Measurements from ENCODE around the gene SETD3. TPM values are rescaled to one million over a fixed set of nuclear protein-coding genes. Genes with fewer than 3 reads are reported as not detected.

The SETD3 gene
- total RNA-seq, 2 experiments from 2014 or later = 54.3 to 56.8 TPM

DNA sequence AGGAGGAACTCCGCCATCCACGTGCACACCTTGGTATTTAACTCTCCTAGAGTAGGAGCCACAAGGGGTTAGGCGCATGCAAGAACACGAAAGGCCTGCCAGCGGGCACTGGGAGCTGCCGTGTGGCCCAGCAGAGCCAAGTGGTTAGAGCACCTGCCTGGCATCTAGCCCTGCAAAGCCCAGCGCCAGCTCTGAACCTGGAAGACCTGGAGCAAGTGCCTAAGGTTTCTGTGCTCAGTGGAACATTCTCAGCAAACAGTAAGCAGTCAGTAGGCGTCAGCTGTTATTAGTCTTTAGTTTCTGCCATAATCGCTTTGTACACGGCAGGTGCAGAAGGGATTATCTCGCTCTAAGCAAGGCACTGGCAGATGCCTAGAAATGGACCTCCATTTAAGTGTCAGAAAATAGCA lies 55.4 kb downstream of the SETD3 start:
- no peak overlapping the region for H3K4me3 Mint-ChIP-seq
- no peaks in the 10 kb centered on the region for H3K27me3 Mint-ChIP-seq
- intact Hi-C loops (cut with micrococcal nuclease) = no loop called here
- no peak overlapping the region for H3K27ac Mint-ChIP-seq
- H3K36me3 Mint-ChIP-seq = peaks cover 24% of the 10 kb centered on the region
- H3K4me1 Mint-ChIP-seq (ENCODE audit: low read depth) = peaks cover 8% of the 10 kb centered on the region
- ChIA-PET POLR2A (no interaction called here), CTCF (interaction anchor here (1.0 to 20.4 kb wide), 2 partner anchors 9 to 30 kb away, joined by 3 to 401 read pairs; no protein-coding TSS in a partner anchor)
- DNase-seq = no peak
- peaks cover 8% of the 10 kb centered on the region for H3K9me3 Mint-ChIP-seq

DNA sequence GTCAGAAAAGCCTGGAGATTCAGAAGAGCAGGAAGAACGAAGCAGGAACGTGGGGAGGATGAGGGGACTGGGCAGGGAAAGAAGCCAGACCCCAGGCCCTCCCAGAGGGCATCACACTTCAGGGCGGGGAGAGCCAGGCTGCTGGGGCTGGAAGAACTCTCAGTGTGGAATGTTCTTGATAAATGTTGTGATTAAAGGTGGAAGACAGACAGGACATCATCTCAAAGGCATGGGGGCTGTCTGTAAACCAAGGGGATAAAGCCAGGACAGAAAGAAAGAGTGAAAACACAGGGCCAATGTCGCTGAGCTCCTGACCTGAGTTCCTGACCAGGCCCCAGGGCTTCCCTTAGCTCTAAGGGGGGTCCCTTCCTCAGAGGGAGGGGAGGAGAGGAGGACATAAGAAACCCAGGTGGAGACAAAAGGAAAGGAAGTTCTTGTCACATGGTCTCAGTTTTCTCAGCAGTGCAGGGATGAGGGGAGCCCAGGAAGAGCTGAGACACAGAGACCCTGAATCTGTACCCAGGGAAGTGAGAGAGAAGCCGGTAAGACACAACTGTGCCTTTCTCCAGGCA lies 56.3 kb downstream of the SETD3 start:
- peaks cover 6% of the 10 kb centered on the region for H3K9me3 Mint-ChIP-seq
- H3K27me3 Mint-ChIP-seq = no peaks in the 10 kb centered on the region
- peaks cover 20% of the 10 kb centered on the region for H3K36me3 Mint-ChIP-seq
- DNase-seq = no peak
- POLR2A ChIA-PET = no interaction called here
- intact Hi-C loops (cut with micrococcal nuclease) = no loop called here
- no peak overlapping the region for H3K27ac Mint-ChIP-seq
- H3K4me1 Mint-ChIP-seq (ENCODE audit: low read depth) = peaks cover 8% of the 10 kb centered on the region
- H3K4me3 Mint-ChIP-seq = no peak overlapping the region
- CTCF ChIA-PET = interaction anchor here (0.9 to 20.4 kb wide), 2 partner anchors 8 to 29 kb away, joined by 4 to 401 read pairs; no protein-coding TSS in a partner anchor

DNA sequence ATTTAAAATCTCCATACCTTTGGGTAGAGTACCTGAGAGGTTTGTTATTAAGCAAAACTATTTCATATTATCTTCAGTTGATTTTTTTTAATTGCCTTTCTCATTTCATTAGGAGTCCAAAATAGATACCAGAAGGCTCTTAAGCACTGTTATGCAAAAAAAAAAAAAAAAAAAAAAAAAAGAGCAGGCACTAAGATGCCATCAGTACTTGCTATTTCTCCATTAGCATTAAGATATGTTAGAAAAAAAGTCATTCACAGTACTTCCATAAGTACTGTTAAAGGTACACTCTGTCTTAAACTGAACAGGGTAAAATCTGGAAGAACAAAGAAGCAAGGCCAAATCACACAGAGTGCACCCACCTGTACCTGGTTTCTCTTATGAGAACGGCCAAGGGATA lies 57.2 kb downstream of the SETD3 start:
- Mint-ChIP-seq H3K27me3 (no peaks in the 10 kb centered on the region), H3K4me1 (ENCODE audit: low read depth) (peaks cover 8% of the 10 kb centered on the region), H3K27ac (no peak overlapping the region), H3K4me3 (no peak overlapping the region), H3K9me3 (no peaks in the 10 kb centered on the region), H3K36me3 (peaks cover 10% of the 10 kb centered on the region)
- no peak for DNase-seq
- POLR2A ChIA-PET = no interaction called here
- CTCF ChIA-PET = interaction anchor here (0.9 to 20.4 kb wide), 2 partner anchors 7 to 28 kb away, joined by 4 to 401 read pairs; no protein-coding TSS in a partner anchor
- intact Hi-C loops (cut with micrococcal nuclease) = no loop called here

DNA sequence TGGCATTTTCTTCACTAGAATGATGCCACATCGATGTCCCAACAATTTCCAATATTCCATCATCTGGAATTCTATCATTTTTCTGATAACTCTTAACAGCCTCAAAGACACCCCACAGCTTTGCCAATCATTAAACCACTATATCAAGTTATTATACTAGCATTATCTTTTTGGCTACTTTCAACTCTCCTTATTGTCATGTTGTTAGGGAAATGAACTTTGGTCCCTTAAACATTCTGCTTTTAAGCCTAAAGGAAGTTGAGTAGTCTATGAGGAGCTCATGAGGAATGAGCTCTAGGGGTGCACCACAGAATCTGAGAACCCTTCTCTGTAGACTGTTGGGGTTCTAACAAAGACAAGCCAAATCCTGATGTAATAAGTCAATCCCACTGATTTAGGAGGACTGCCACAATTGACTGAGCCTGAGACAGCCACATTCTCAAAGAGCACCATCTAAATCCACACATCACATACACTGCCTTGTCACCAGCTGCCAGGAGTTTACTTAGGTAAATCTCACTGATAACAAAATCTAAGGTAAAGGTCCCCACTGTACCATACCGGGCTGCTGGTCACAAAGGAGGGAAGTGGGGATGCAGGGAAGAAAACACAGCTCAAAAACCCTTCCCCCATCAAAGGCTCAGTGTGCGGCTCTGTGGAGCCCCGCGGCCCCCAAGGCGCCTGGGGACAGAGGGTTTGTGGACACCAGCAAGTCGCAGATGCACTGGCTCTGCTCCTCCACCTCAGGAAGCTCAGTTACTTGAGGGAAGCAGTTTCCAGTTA lies 58.2 kb downstream of the SETD3 start:
- no peaks in the 10 kb centered on the region for H3K9me3 Mint-ChIP-seq
- no peak for DNase-seq
- no peaks in the 10 kb centered on the region for H3K27me3 Mint-ChIP-seq
- intact Hi-C loops (cut with micrococcal nuclease) = no loop called here
- peaks cover 9% of the 10 kb centered on the region for H3K4me1 Mint-ChIP-seq (ENCODE audit: low read depth)
- CTCF ChIA-PET = interaction anchor here (0.9 to 20.4 kb wide), 2 partner anchors 27 to 103 kb away, joined by 3 to 401 read pairs; no protein-coding TSS in a partner anchor
- H3K27ac Mint-ChIP-seq = no peak overlapping the region
- POLR2A ChIA-PET = no interaction called here
- no peak overlapping the region for H3K4me3 Mint-ChIP-seq
- H3K36me3 Mint-ChIP-seq = peaks cover 1% of the 10 kb centered on the region

DNA sequence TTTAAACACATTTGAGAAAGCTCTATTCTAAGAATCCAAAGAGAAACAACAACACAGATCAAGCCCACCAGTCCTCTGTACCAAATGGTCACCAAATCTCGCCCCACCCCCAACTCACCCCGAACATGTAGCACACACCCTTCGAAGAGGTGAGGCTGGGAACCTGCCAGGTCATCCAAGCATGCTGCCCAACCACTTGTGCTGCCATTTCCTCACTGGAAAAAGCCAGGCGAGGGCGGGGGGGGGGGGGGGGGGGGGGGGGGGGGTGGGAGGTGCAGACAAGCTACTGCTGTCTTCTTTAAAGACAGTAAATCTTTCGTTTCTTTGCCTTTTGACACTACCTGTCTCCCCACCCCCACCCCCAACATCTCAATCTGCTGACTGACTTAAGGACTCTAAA lies 59.9 kb downstream of the SETD3 start:
- no peaks in the 10 kb centered on the region for H3K36me3 Mint-ChIP-seq
- CTCF ChIA-PET = interaction anchor here (1.6 to 20.4 kb wide), 2 partner anchors 25 to 101 kb away, joined by 4 to 401 read pairs; no protein-coding TSS in a partner anchor
- no peaks in the 10 kb centered on the region for H3K27me3 Mint-ChIP-seq
- no peaks in the 10 kb centered on the region for H3K9me3 Mint-ChIP-seq
- no peak overlapping the region for H3K27ac Mint-ChIP-seq
- peaks cover 4% of the 10 kb centered on the region for H3K4me1 Mint-ChIP-seq (ENCODE audit: low read depth)
- intact Hi-C loops (cut with micrococcal nuclease) = no loop called here
- no peak for DNase-seq
- POLR2A ChIA-PET = no interaction called here
- no peak overlapping the region for H3K4me3 Mint-ChIP-seq

DNA sequence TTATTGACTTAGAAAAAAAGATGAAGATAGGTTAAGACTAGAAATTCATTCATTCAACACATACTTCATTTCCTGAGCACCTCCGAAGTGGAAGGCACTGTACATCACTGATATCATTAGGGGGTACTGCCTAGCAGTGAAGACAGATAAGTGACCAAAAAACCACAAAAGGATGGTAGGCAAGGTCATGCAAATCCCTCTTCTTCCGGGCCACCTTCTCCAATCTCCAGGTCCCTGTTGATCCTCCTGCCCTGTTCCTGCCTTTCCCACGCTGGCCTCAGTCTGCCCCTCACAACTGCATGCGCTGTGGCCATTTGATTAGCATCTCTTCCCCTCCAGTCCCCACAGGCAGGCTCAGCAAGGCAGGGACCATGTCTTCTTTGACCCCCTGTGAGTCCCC lies 60.8 kb downstream of the SETD3 start:
- no peaks in the 10 kb centered on the region for H3K36me3 Mint-ChIP-seq
- no peak overlapping the region for H3K27ac Mint-ChIP-seq
- H3K4me3 Mint-ChIP-seq = no peak overlapping the region
- peaks cover 8% of the 10 kb centered on the region for H3K4me1 Mint-ChIP-seq (ENCODE audit: low read depth)
- H3K9me3 Mint-ChIP-seq = no peaks in the 10 kb centered on the region
- intact Hi-C loops (cut with micrococcal nuclease) = loop anchor here (10.0 kb wide), 1 partner anchor 225 kb away; no protein-coding TSS in a partner anchor
- POLR2A ChIA-PET = no interaction called here
- H3K27me3 Mint-ChIP-seq = no peaks in the 10 kb centered on the region
- no peak for DNase-seq
- CTCF ChIA-PET = interaction anchor here (1.6 to 20.4 kb wide), 2 partner anchors 24 to 100 kb away, joined by 4 to 401 read pairs; no protein-coding TSS in a partner anchor

DNA sequence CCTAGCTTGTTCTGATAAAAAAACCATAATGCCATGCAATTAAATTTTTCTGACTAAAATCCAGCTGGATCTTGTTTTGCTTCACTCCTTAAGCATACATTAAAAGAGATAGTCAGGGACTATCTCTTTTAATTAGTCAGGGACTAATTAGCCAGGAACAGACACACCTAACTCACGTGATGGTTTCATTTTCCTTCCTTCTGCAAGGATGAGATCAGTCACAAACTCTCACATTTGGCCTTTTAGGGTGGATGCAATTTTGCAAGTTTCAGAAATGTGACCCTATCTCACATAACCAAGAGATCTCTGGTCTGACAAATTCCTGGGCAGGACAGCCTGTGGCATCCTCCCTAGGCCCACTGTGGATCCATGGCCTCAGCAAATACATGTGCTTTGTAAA lies 62.4 kb downstream of the SETD3 start:
- Mint-ChIP-seq H3K27ac (no peak overlapping the region), H3K4me1 (ENCODE audit: low read depth) (peaks cover 13% of the 10 kb centered on the region), H3K27me3 (no peaks in the 10 kb centered on the region), H3K9me3 (no peaks in the 10 kb centered on the region), H3K36me3 (peaks cover 5% of the 10 kb centered on the region), H3K4me3 (no peak overlapping the region)
- ChIA-PET CTCF (interaction anchor here (6.6 to 20.4 kb wide), 2 partner anchors 23 to 98 kb away, joined by 62 to 401 read pairs; no protein-coding TSS in a partner anchor), POLR2A (no interaction called here)
- intact Hi-C loops (cut with micrococcal nuclease) = loop anchor here (10.0 kb wide), 1 partner anchor 223 kb away; no protein-coding TSS in a partner anchor
- no peak for DNase-seq

DNA sequence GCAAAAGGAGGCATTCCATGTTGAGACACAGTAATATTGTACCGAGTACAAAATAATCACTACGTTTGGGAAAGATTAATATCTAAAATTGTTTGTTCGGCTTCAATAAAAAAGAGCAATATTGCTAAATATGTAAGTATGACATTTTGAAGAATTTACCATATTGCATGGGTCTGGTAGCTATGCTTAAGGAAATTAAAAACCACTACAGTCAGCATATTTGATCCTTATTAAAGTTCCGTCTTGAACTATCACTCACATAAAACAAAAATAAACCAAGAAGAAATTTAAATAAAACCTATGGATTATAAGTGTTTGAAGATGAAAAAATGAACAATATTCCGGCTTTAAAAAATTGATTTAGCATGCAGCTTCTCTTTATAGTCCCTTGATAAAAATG lies 63.8 kb downstream of the SETD3 start:
- H3K4me1 Mint-ChIP-seq (ENCODE audit: low read depth) = peaks cover 26% of the 10 kb centered on the region
- ChIA-PET POLR2A (no interaction called here), CTCF (interaction anchor here (1.0 to 20.4 kb wide), 9 partner anchors 10 to 149 kb away, joined by 3 to 401 read pairs (median 7); partner anchors contain the start of genes CCNK and SETD3)
- H3K27me3 Mint-ChIP-seq = no peaks in the 10 kb centered on the region
- H3K36me3 Mint-ChIP-seq = peaks cover 8% of the 10 kb centered on the region
- no peak overlapping the region for H3K27ac Mint-ChIP-seq
- no peak for DNase-seq
- intact Hi-C loops (cut with micrococcal nuclease) = loop anchor here (10.0 kb wide), 1 partner anchor 222 kb away; no protein-coding TSS in a partner anchor
- H3K9me3 Mint-ChIP-seq = no peaks in the 10 kb centered on the region
- H3K4me3 Mint-ChIP-seq = no peak overlapping the region

DNA sequence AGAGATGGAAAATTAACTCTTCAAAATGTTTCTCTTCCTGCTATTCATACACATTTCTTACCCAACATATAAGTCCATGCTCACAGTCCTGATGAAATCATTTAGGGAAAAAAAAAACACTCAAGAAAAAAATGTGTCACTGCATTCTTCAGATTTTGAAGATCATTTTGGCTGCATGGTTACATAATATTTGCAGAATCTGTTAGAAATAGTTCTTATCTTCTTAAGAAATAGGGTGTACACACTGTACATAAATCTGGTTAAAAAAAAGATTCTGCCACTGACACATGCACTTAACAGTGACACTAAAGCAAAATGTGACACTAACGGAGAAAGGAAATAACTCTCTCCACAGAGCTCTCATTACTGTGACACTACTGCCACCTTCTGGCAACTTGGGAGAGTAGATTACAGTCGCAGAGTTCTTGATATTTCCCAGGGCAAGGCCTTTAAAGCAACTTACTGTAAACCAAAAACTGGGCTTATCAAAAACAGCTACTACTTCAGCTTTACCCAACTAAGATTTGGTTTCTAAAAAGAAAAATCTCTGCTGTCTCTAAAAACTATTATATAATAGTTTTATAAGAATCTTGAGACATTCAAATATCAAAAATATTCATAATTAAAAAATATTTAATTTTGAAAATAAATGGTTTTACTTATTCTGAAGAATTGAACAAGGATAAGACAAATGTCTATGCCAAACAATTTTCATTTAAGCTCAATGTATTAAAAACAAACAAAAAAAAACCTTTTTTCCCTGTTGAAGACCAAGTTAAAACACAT lies 65.0 kb downstream of the SETD3 start:
- Mint-ChIP-seq H3K27ac (no peak overlapping the region), H3K9me3 (no peaks in the 10 kb centered on the region), H3K4me3 (no peak overlapping the region), H3K4me1 (ENCODE audit: low read depth) (peaks cover 28% of the 10 kb centered on the region), H3K36me3 (peaks cover 11% of the 10 kb centered on the region), H3K27me3 (no peaks in the 10 kb centered on the region)
- DNase-seq = peak; percentile 70
- intact Hi-C loops (cut with micrococcal nuclease) = loop anchor here (1.0 to 10.0 kb wide), 4 partner anchors 22 to 221 kb away; no protein-coding TSS in a partner anchor
- CTCF ChIA-PET = interaction anchor here (0.6 to 20.4 kb wide), 38 partner anchors 8 to 1438 kb away, joined by 3 to 401 read pairs (median 3); partner anchors contain the start of genes BCL11B, CCNK and SETD3
- POLR2A ChIA-PET = interaction anchor here (0.6 to 1.5 kb wide), 3 partner anchors 14 to 126 kb away, joined by 3 read pairs; no protein-coding TSS in a partner anchor

DNA sequence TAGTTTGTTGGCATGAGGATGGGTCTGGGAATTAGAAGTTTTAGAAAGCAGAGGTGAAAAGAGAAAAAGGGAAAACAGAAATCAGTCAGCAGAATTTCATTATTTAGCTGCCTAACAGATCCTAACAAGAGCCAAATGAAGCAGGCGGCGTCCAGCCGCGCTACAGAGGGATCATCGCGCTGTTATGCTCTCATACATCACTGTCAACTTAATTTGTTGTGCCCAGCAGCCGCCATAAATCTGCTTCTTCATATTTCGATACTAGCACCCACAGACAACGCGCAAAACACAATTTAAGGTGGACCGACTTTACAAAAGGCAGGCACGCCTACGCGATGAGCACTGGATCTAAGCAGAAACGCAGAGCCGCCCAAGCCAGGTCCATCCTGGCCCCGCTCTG lies 66.7 kb downstream of the SETD3 start:
- ChIA-PET CTCF (interaction anchor here (1.7 to 20.4 kb wide), 3 partner anchors 18 to 94 kb away, joined by 5 to 401 read pairs (median 62); no protein-coding TSS in a partner anchor), POLR2A (no interaction called here)
- H3K4me3 Mint-ChIP-seq = no peak overlapping the region
- H3K9me3 Mint-ChIP-seq = no peaks in the 10 kb centered on the region
- peaks cover 19% of the 10 kb centered on the region for H3K36me3 Mint-ChIP-seq
- H3K27ac Mint-ChIP-seq = no peak overlapping the region
- H3K4me1 Mint-ChIP-seq (ENCODE audit: low read depth) = peaks cover 28% of the 10 kb centered on the region
- no peak for DNase-seq
- intact Hi-C loops (cut with micrococcal nuclease) = loop anchor here (5.0 to 10.0 kb wide), 2 partner anchors 137 to 219 kb away; no protein-coding TSS in a partner anchor
- H3K27me3 Mint-ChIP-seq = no peaks in the 10 kb centered on the region

DNA sequence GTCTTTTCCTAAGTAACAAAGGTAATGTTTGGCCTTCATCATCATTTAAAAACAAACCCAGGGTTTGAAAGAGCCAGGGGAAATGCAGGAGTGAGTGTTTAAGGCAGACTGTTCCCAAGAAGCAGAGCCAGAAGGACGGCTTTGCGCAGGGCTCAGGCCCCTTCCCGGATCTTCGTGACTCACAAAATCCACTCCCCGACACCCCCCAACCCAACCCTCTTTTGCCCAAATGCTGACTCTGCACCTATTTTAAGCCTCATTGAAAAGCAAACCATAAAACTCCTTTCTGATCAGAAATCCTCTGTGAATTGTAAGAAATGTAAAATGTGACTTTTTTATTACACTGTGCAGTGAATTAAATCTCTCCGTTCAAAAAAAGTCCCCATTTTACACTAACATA lies 67.5 kb downstream of the SETD3 start:
- no peaks in the 10 kb centered on the region for H3K27me3 Mint-ChIP-seq
- no peak for DNase-seq
- H3K4me1 Mint-ChIP-seq (ENCODE audit: low read depth) = peaks cover 23% of the 10 kb centered on the region
- peaks cover 23% of the 10 kb centered on the region for H3K36me3 Mint-ChIP-seq
- intact Hi-C loops (cut with micrococcal nuclease) = loop anchor here (5.0 to 10.0 kb wide), 2 partner anchors 136 to 218 kb away; no protein-coding TSS in a partner anchor
- ChIA-PET POLR2A (interaction anchor here (1.1 kb wide), 1 partner anchor 11 kb away, joined by 3 read pairs; no protein-coding TSS in a partner anchor), CTCF (interaction anchor here (0.6 to 20.4 kb wide), 4 partner anchors 18 to 176 kb away, joined by 3 to 401 read pairs (median 34); no protein-coding TSS in a partner anchor)
- H3K4me3 Mint-ChIP-seq = no peak overlapping the region
- H3K9me3 Mint-ChIP-seq = no peaks in the 10 kb centered on the region
- H3K27ac Mint-ChIP-seq = no peak overlapping the region
